ENCODE data around the gene NECAB3.

The NECAB3 gene

GRCh38 chr20:33685328-33686099 is 11.3 kb upstream of the NECAB3 start:
- no peak for TF ChIP-seq CTCF (conservative IDR thresholded peaks at IDR 0.05; ENCODE audit: control insufficient read depth, insufficient read depth, low read depth, low read length)
- peak overlapping the region; percentile 59 for H3K4me3 ChIP-seq (ENCODE audit: control insufficient read depth, low read depth, low read length)
- DNase-seq (ENCODE audit: low read depth) = peak; percentile 29

GRCh38 chr20:33684533-33685327 is 10.5 kb upstream of the NECAB3 start:
- H3K4me3 ChIP-seq (ENCODE audit: control insufficient read depth, low read depth, low read length) = peak overlapping the region; percentile 59
- DNase-seq (ENCODE audit: low read depth) = no peak
- TF ChIP-seq CTCF (conservative IDR thresholded peaks at IDR 0.05; ENCODE audit: control insufficient read depth, insufficient read depth, low read depth, low read length) = no peak

- TF ChIP-seq CTCF (conservative IDR thresholded peaks at IDR 0.05; ENCODE audit: control insufficient read depth, insufficient read depth, low read depth, low read length) = no peak
- H3K4me3 ChIP-seq (ENCODE audit: control insufficient read depth, low read depth, low read length) = no peak overlapping the region
- DNase-seq (ENCODE audit: low read depth) = no peak
These were observed 7.6 kb upstream of the NECAB3 start for GRCh38 chr20:33681728-33682353.

- H3K4me3 ChIP-seq (ENCODE audit: control insufficient read depth, low read depth, low read length) = no peak overlapping the region
- TF ChIP-seq CTCF (conservative IDR thresholded peaks at IDR 0.05; ENCODE audit: control insufficient read depth, insufficient read depth, low read depth, low read length) = no peak
- DNase-seq (ENCODE audit: low read depth) = no peak
These were observed 7.1 kb upstream of the NECAB3 start for GRCh38 chr20:33681288-33681687.

- H3K4me3 ChIP-seq (ENCODE audit: control insufficient read depth, low read depth, low read length) = no peak overlapping the region
- no peak for TF ChIP-seq CTCF (conservative IDR thresholded peaks at IDR 0.05; ENCODE audit: control insufficient read depth, insufficient read depth, low read depth, low read length)
- peak; percentile 53 for DNase-seq (ENCODE audit: low read depth)
These were observed 6.5 kb upstream of the NECAB3 start for GRCh38 chr20:33680686-33681085.

- no peak for TF ChIP-seq CTCF (conservative IDR thresholded peaks at IDR 0.05; ENCODE audit: control insufficient read depth, insufficient read depth, low read depth, low read length)
These were observed 5.7 kb upstream of the NECAB3 start for GRCh38 chr20:33679758-33680485.

More at GRCh38 chr20:33679758-33680485, 5.7 kb upstream of the NECAB3 start:
- no peak overlapping the region for H3K4me3 ChIP-seq (ENCODE audit: control insufficient read depth, low read depth, low read length)
- DNase-seq (ENCODE audit: low read depth) = no peak

Data from fibroblast of mammary gland (primary cell).